Neural cell (in vitro differentiated cells): ENCODE measurements around the gene ARL3. TPM values are rescaled to one million over a fixed set of nuclear protein-coding genes. Genes with fewer than 3 reads are reported as not detected.

ENCODE experiments used
- H2AFZ ChIP-seq: fragments of 200-600, 300-800 bp; sonication (generic), shearing (Covaris generic); 2 replicates; pipeline ENCODE4 v1.6.0; 2014; ENCODE audit warnings: low read depth, mild to moderate bottlenecking, antibody characterized with exemption, low read length, moderate library complexity
- H3F3A ChIP-seq: fragments of 200-600 bp; shearing (Covaris generic); 2 replicates; pipeline ENCODE4 v1.6.1; 2016; ENCODE audit warnings: mild to moderate bottlenecking, moderate library complexity, mixed read lengths, antibody characterized with exemption, low read length; ENCODE audit not compliant: insufficient read depth, poor library complexity, severe bottlenecking
- H3K27ac ChIP-seq: fragments of 200-600, 300-800 bp; sonication (generic), shearing (Covaris generic); 2 replicates; pipeline ENCODE4 v1.5.1; 2014; ENCODE audit warnings: mild to moderate bottlenecking, low read length, moderate library complexity
- H3K27me3 ChIP-seq: fragments of 300-800, 200-600 bp; sonication (generic), shearing (Covaris generic); 2 replicates; pipeline ENCODE4 v1.6.0; 2014; ENCODE audit warnings: mild to moderate bottlenecking, low read depth, low read length, moderate library complexity; ENCODE audit not compliant: insufficient read depth
- H3K36me3 ChIP-seq: fragments of 300-800, 200-600 bp; sonication (generic), shearing (Covaris generic); 2 replicates; pipeline ENCODE4 v1.5.1; 2014; ENCODE audit warnings: mild to moderate bottlenecking, antibody characterized with exemption, low read length, moderate library complexity; ENCODE audit not compliant: insufficient read depth
- H3K4me2 ChIP-seq: fragments of 300-800, 200-600 bp; sonication (generic), shearing (Covaris generic); 2 replicates; pipeline ENCODE4 v1.6.0; 2014; ENCODE audit warnings: mild to moderate bottlenecking, low read length
- H3K4me3 ChIP-seq: fragments of 300-800, 200-600 bp; sonication (generic), shearing (Covaris generic); 2 replicates; pipeline ENCODE4 v1.5.1; 2014; ENCODE audit warnings: mild to moderate bottlenecking, low read length, moderate library complexity
- H3K79me2 ChIP-seq: fragments of 200-600 bp; shearing (Covaris generic); replicated peaks from 2 replicates; pipeline ENCODE4 v1.6.0; 2014; ENCODE audit warnings: mild to moderate bottlenecking, low read length, moderate library complexity; ENCODE audit not compliant: insufficient read depth
- H3K9ac ChIP-seq: fragments of 300-800, 200-600 bp; sonication (generic), shearing (Covaris generic); 2 replicates; pipeline ENCODE4 v1.6.1; 2016; ENCODE audit warnings: mild to moderate bottlenecking, low read length, mixed read lengths
- H3K9me2 ChIP-seq: fragments of 200-600 bp; shearing (Covaris generic); 2 replicates; pipeline ENCODE4 v1.6.1; 2016; ENCODE audit warnings: mild to moderate bottlenecking, low read length, mixed read lengths; ENCODE audit not compliant: insufficient read depth
- H3K9me3 ChIP-seq: fragments of 200-600, 300-800 bp; sonication (generic), shearing (Covaris generic); 2 replicates; pipeline ENCODE4 v1.6.1; 2016; ENCODE audit warnings: mild to moderate bottlenecking, mixed run types, low read length, moderate library complexity, mixed read lengths
- H4K20me1 ChIP-seq: fragments of 200-600 bp; shearing (Covaris generic); 2 replicates; pipeline ENCODE4 v1.6.1; 2016; ENCODE audit warnings: mild to moderate bottlenecking, mixed run types; ENCODE audit not compliant: insufficient read depth
- EP300 ChIP-seq: fragments of 450-650 bp; conservative IDR thresholded peaks from 2 replicates; pipeline ENCODE4 v1.6.1; 2014; ENCODE audit warnings: antibody characterized with exemption, mild to moderate bottlenecking, moderate library complexity; ENCODE audit not compliant: poor library complexity, severe bottlenecking
- EZH2 ChIP-seq: fragments of 200-600, 300-800 bp; shearing (Covaris generic), sonication (generic); IDR thresholded peaks from 2 replicates; pipeline ENCODE4 v1.6.1; 2014; ENCODE audit warnings: antibody characterized with exemption, low read length, borderline replicate concordance, mild to moderate bottlenecking; ENCODE audit not compliant: insufficient read depth, poor library complexity, severe bottlenecking
- TAF1 ChIP-seq: IDR thresholded peaks from 2 replicates; pipeline ENCODE4 v1.6.1; 2012; ENCODE audit warnings: low read depth
- polyA plus RNA-seq: library from polyadenylated mRNA; depleted of rRNA; stranded (reverse); fragments of >200 nt; gene quantifications from 2 replicates; pipeline ENCODE4 v1.2.3, GENCODE V29; 2014
- TF ChIP-seq, protein P1 (sequence below): fragments of 450-650 bp; IDR thresholded peaks from 2 replicates; pipeline ENCODE4 v1.5.1; 2014; ENCODE audit warnings: antibody characterized with exemption, mild to moderate bottlenecking, moderate library complexity; ENCODE audit not compliant: poor library complexity, severe bottlenecking
- TF ChIP-seq, protein P2 (sequence below): IDR thresholded peaks from 2 replicates; pipeline ENCODE4 v1.6.1; 2012; ENCODE audit warnings: borderline replicate concordance

ARL3 gene
- polyA plus RNA-seq, 1 donor from 2014 or later = 56.0 TPM

DNA sequence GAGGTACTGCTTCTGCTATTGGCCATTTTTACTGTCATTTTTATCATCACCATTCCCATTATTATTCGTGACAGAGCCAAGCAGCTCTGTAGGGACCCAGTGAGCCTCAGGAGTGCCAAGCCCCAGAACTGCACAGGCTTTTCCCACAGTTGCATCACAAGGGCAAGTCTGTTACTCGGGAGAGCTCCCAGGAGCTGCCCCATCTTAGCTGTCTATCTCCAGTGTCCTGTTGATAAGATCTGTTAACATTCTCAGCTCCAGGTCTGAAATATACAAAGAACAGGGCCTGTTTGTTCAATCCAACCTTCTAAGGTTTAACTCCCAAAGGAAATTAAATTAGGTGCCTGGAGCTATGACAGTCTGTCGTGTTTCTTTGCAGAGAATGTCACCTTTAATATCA, 90.1 kb downstream of the ARL3 start:
- H3K9me3 ChIP-seq = no peaks in the 10 kb centered on the region
- H3K36me3 ChIP-seq = no peaks in the 10 kb centered on the region
- H4K20me1 ChIP-seq = no peaks in the 10 kb centered on the region
- TF ChIP-seq EP300 = no peak
- TF ChIP-seq, protein P1, sequence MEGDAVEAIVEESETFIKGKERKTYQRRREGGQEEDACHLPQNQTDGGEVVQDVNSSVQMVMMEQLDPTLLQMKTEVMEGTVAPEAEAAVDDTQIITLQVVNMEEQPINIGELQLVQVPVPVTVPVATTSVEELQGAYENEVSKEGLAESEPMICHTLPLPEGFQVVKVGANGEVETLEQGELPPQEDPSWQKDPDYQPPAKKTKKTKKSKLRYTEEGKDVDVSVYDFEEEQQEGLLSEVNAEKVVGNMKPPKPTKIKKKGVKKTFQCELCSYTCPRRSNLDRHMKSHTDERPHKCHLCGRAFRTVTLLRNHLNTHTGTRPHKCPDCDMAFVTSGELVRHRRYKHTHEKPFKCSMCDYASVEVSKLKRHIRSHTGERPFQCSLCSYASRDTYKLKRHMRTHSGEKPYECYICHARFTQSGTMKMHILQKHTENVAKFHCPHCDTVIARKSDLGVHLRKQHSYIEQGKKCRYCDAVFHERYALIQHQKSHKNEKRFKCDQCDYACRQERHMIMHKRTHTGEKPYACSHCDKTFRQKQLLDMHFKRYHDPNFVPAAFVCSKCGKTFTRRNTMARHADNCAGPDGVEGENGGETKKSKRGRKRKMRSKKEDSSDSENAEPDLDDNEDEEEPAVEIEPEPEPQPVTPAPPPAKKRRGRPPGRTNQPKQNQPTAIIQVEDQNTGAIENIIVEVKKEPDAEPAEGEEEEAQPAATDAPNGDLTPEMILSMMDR = no peak
- TF ChIP-seq TAF1 = no peak
- no peak for TF ChIP-seq EZH2
- TF ChIP-seq, protein P2, sequence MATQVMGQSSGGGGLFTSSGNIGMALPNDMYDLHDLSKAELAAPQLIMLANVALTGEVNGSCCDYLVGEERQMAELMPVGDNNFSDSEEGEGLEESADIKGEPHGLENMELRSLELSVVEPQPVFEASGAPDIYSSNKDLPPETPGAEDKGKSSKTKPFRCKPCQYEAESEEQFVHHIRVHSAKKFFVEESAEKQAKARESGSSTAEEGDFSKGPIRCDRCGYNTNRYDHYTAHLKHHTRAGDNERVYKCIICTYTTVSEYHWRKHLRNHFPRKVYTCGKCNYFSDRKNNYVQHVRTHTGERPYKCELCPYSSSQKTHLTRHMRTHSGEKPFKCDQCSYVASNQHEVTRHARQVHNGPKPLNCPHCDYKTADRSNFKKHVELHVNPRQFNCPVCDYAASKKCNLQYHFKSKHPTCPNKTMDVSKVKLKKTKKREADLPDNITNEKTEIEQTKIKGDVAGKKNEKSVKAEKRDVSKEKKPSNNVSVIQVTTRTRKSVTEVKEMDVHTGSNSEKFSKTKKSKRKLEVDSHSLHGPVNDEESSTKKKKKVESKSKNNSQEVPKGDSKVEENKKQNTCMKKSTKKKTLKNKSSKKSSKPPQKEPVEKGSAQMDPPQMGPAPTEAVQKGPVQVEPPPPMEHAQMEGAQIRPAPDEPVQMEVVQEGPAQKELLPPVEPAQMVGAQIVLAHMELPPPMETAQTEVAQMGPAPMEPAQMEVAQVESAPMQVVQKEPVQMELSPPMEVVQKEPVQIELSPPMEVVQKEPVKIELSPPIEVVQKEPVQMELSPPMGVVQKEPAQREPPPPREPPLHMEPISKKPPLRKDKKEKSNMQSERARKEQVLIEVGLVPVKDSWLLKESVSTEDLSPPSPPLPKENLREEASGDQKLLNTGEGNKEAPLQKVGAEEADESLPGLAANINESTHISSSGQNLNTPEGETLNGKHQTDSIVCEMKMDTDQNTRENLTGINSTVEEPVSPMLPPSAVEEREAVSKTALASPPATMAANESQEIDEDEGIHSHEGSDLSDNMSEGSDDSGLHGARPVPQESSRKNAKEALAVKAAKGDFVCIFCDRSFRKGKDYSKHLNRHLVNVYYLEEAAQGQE = no peak
- no peak overlapping the region for H3K4me3 ChIP-seq
- H3K9me2 ChIP-seq = no peaks in the 10 kb centered on the region
- no peak overlapping the region for H3K27ac ChIP-seq
- no peaks in the 10 kb centered on the region for H3K27me3 ChIP-seq
- no peaks in the 10 kb centered on the region for H3K79me2 ChIP-seq
- H3F3A ChIP-seq = no peaks in the 10 kb centered on the region
- no peak overlapping the region for H3K4me2 ChIP-seq
- H2AFZ ChIP-seq = no peak overlapping the region
- H3K9ac ChIP-seq = no peak overlapping the region

Other genes starting within 250 kb of the ARL3 start
- 316 and 347 TPM in 2 replicates for gene ACTR1A, start 211.7 kb downstream of the ARL3 start, polyA plus RNA-seq
- gene SUFU, start 210.4 kb downstream of the ARL3 start, polyA plus RNA-seq = 4.8 and 5.4 TPM in 2 replicates
- gene TRIM8, start 69.9 kb downstream of the ARL3 start, polyA plus RNA-seq = 47.5 and 59.2 TPM in 2 replicates
- 14.9 and 16.0 TPM in 2 replicates for gene SFXN2, start 239 bp upstream of the ARL3 start, polyA plus RNA-seq
- gene WBP1L, start 29.6 kb upstream of the ARL3 start, polyA plus RNA-seq = 20.8 and 22.2 TPM in 2 replicates
- gene CYP17A1, start 123.0 kb upstream of the ARL3 start, polyA plus RNA-seq = not detected in 2 replicates
- 51.6 and 65.2 TPM in 2 replicates for gene BORCS7, start 139.9 kb upstream of the ARL3 start, polyA plus RNA-seq
- gene AS3MT, start 155.1 kb upstream of the ARL3 start, polyA plus RNA-seq = 16.9 and 17.6 TPM in 2 replicates
- gene CNNM2, start 203.9 kb upstream of the ARL3 start, polyA plus RNA-seq = 5.0 and 5.1 TPM in 2 replicates